ENCODE measurements around the gene DDHD1. TPM values are rescaled to one million over a fixed set of nuclear protein-coding genes. Genes with fewer than 3 reads are reported as not detected.

Gene DDHD1
- total RNA-seq, 2 experiments from 2014 or later: 42.5 to 44.5 TPM

DNA sequence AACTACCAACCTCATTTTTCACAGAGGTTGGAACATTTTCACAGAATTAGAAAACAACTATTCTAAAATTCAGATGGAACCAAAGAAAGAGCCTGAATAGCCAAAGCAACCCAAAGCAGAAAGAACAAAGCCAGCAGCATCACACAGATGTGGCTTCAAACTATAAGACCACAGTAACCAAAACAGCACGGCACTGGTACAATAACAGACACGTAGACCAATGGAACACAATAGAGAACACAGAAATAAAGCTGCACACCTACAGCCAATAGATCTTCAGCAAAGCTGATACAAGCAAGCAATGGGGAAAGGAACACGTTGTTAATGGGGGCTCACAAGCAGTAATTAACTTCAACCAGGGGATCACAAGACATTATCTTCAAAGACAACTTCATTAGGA, 114.5 kb downstream of the DDHD1 start:
- Mint-ChIP-seq H3K9me3 (no peaks in the 10 kb centered on the region), H3K4me3 (no peak overlapping the region), H3K27ac (no peak overlapping the region), H3K36me3 (ENCODE audit: low read depth) (peaks cover 89% of the 10 kb centered on the region), H3K27me3 (no peaks in the 10 kb centered on the region), H3K4me1 (ENCODE audit: low read depth) (no peaks in the 10 kb centered on the region)
- H3K27ac ChIP-seq (ENCODE audit: low read depth in 1 of 2, low read length in 2 of 2): no peak overlapping the region
- TF ChIP-seq, protein P1, sequence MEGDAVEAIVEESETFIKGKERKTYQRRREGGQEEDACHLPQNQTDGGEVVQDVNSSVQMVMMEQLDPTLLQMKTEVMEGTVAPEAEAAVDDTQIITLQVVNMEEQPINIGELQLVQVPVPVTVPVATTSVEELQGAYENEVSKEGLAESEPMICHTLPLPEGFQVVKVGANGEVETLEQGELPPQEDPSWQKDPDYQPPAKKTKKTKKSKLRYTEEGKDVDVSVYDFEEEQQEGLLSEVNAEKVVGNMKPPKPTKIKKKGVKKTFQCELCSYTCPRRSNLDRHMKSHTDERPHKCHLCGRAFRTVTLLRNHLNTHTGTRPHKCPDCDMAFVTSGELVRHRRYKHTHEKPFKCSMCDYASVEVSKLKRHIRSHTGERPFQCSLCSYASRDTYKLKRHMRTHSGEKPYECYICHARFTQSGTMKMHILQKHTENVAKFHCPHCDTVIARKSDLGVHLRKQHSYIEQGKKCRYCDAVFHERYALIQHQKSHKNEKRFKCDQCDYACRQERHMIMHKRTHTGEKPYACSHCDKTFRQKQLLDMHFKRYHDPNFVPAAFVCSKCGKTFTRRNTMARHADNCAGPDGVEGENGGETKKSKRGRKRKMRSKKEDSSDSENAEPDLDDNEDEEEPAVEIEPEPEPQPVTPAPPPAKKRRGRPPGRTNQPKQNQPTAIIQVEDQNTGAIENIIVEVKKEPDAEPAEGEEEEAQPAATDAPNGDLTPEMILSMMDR (IDR thresholded peaks at IDR 0.05): no peak
- H3K27me3 ChIP-seq (ENCODE audit: control insufficient read depth in 1 of 2, insufficient read depth in 2 of 2, low read length in 2 of 2): no peaks in the 10 kb centered on the region
- no peak for ATAC-seq (ENCODE audit: poor library complexity)
- intact Hi-C loops (cut with DNase I, micrococcal nuclease): no loop called here
- H3K9me3 ChIP-seq (ENCODE audit: control insufficient read depth in 1 of 2, insufficient read depth in 1 of 2, low read length in 2 of 2): no peaks in the 10 kb centered on the region
- H3K36me3 ChIP-seq (ENCODE audit: insufficient read depth, low read length): peaks cover 53% of the 10 kb centered on the region
- no peak for DNase-seq
- H3K4me3 ChIP-seq (ENCODE audit: low read length): no peak overlapping the region
- CTCF ChIA-PET: no interaction called here
- POLR2A ChIA-PET: no interaction called here
- no peaks in the 10 kb centered on the region for H3K4me1 ChIP-seq (ENCODE audit: insufficient read depth, low read length)

DNA sequence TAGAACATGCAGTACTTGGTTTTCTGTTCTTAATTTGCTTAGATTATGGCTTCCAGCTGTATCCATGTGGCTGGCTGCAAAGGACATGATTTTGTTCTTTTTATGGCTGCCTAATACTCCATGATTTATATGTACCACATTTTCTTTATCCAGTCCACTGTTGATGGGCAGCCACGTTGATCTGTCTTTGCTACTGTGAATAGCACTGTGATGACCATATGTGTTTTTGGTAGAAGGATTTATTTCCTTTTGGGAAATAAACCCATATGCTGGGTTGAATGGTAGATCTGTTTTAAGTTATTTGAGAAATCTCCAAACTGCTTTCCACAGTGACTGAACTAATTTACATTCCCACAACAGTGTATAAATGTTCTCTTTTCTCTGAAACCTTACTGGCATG, 116.1 kb downstream of the DDHD1 start:
- intact Hi-C loops (cut with DNase I, micrococcal nuclease): no loop called here
- H3K4me3 ChIP-seq (ENCODE audit: low read length): no peak overlapping the region
- DNase-seq: no peak
- no peak overlapping the region for H3K27ac ChIP-seq (ENCODE audit: low read depth in 1 of 2, low read length in 2 of 2)
- Mint-ChIP-seq H3K36me3 (ENCODE audit: low read depth) (peaks cover 74% of the 10 kb centered on the region), H3K4me3 (no peak overlapping the region), H3K27ac (no peak overlapping the region), H3K9me3 (no peaks in the 10 kb centered on the region), H3K27me3 (no peaks in the 10 kb centered on the region), H3K4me1 (ENCODE audit: low read depth) (no peaks in the 10 kb centered on the region)
- TF ChIP-seq, protein P1 (IDR thresholded peaks at IDR 0.05): no peak
- no peaks in the 10 kb centered on the region for H3K4me1 ChIP-seq (ENCODE audit: insufficient read depth, low read length)
- no peaks in the 10 kb centered on the region for H3K9me3 ChIP-seq (ENCODE audit: control insufficient read depth in 1 of 2, insufficient read depth in 1 of 2, low read length in 2 of 2)
- ChIA-PET POLR2A (no interaction called here), CTCF (no interaction called here)
- peaks cover 44% of the 10 kb centered on the region for H3K36me3 ChIP-seq (ENCODE audit: insufficient read depth, low read length)
- ATAC-seq (ENCODE audit: poor library complexity): no peak
- H3K27me3 ChIP-seq (ENCODE audit: control insufficient read depth in 1 of 2, insufficient read depth in 2 of 2, low read length in 2 of 2): no peaks in the 10 kb centered on the region

DNA sequence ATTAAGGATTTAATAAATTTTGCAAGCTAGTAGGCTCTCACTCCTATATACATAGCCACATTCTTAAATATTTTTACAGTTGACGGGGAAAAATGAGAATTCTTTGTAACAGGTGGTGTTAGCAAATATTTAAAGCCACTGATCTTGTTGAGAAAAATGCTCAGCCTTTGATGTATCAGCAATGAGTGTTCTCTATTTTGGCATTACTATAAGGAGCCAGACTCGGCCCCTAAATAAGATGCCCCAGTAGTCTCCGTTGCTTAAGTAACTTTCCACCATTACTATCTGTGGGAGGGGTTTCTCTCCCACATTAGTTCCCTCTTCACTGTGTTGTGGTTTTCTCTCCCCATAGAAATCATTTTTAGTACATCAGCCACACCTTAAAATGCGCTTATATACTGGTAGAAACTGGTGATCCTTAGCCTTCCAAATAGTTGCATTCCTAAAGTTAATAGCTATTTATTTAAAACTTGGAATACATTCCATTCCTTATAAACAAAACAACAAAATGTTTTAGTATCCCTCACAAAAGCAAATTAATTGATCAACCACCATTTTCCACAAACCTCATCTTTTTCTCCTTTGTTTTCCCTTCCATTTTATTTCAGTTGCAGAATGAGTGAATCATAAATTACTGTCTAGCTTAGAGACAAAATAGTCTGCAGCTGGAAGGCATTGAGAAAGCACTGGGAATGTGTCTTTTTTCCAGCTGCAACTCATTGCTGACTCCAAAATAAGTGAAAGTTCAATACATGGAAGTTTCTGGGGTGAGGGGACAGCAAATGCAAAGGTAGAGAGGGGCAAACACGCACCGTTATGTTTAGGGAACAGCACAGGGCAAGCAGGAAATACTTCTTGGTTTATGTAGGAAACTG, 117.5 kb downstream of the DDHD1 start:
- TF ChIP-seq, protein P1 (IDR thresholded peaks at IDR 0.05): no peak
- ATAC-seq (ENCODE audit: poor library complexity) (no peak), DNase-seq (no peak)
- H3K27ac Mint-ChIP-seq: no peak overlapping the region
- POLR2A ChIA-PET: no interaction called here
- CTCF ChIA-PET: no interaction called here
- no peaks in the 10 kb centered on the region for H3K4me1 Mint-ChIP-seq (ENCODE audit: low read depth)
- Histone ChIP-seq H3K36me3 (ENCODE audit: insufficient read depth, low read length) (peaks cover 32% of the 10 kb centered on the region), H3K27me3 (ENCODE audit: control insufficient read depth in 1 of 2, insufficient read depth in 2 of 2, low read length in 2 of 2) (no peaks in the 10 kb centered on the region), H3K27ac (ENCODE audit: low read depth in 1 of 2, low read length in 2 of 2) (no peak overlapping the region), H3K4me1 (ENCODE audit: insufficient read depth, low read length) (no peaks in the 10 kb centered on the region), H3K9me3 (ENCODE audit: control insufficient read depth in 1 of 2, insufficient read depth in 1 of 2, low read length in 2 of 2) (no peaks in the 10 kb centered on the region), H3K4me3 (ENCODE audit: low read length) (no peak overlapping the region)
- no peaks in the 10 kb centered on the region for H3K9me3 Mint-ChIP-seq
- no peak overlapping the region for H3K4me3 Mint-ChIP-seq
- H3K27me3 Mint-ChIP-seq: no peaks in the 10 kb centered on the region
- intact Hi-C loops (cut with DNase I, micrococcal nuclease): no loop called here
- H3K36me3 Mint-ChIP-seq (ENCODE audit: low read depth): peaks cover 60% of the 10 kb centered on the region
